HFF-Myc (cell line): Measurements from ENCODE around the gene HNRNPF.

ENCODE experiments used
- DNase-seq: peaks from one replicate; pipeline ENCODE4 v3.0.0-alpha.2; 2011; ENCODE audit warnings: low read depth; ENCODE audit errors: extremely low read depth
- H3K4me3 ChIP-seq: replicated peaks from 2 replicates; pipeline ENCODE4 v1.5.1; 2011; ENCODE audit warnings: low read depth, mild to moderate bottlenecking, control low read depth, low read length
- TF ChIP-seq, protein P1 (sequence below): IDR thresholded peaks from 2 replicates; pipeline ENCODE4 v1.5.1; 2012; ENCODE audit warnings: mild to moderate bottlenecking, low read depth, low read length, control low read depth; ENCODE audit errors: missing control alignments

The HNRNPF gene

DNA sequence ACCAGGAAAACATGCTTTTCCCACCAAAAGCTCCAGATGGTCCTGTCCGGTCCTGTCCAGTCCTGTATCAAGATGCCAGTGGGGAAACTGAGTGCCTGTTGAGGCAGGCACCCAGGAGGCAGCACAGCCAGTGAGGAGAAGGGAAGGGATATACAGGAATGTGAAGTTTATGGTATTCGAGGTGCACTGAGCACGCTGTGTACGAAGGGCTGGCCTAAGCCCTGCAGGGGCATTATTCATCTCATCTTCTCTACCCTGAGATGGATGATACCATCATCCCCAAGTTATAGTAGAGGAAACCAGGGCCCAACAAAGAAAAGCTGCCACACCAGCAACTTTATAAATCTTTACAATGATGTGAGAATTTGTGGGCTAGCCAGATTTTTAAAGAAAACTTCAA, 61.0 kb downstream of the HNRNPF start:
- H3K4me3 ChIP-seq: no peak overlapping the region
- TF ChIP-seq, protein P1, sequence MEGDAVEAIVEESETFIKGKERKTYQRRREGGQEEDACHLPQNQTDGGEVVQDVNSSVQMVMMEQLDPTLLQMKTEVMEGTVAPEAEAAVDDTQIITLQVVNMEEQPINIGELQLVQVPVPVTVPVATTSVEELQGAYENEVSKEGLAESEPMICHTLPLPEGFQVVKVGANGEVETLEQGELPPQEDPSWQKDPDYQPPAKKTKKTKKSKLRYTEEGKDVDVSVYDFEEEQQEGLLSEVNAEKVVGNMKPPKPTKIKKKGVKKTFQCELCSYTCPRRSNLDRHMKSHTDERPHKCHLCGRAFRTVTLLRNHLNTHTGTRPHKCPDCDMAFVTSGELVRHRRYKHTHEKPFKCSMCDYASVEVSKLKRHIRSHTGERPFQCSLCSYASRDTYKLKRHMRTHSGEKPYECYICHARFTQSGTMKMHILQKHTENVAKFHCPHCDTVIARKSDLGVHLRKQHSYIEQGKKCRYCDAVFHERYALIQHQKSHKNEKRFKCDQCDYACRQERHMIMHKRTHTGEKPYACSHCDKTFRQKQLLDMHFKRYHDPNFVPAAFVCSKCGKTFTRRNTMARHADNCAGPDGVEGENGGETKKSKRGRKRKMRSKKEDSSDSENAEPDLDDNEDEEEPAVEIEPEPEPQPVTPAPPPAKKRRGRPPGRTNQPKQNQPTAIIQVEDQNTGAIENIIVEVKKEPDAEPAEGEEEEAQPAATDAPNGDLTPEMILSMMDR: no peak
- no peak for DNase-seq

DNA sequence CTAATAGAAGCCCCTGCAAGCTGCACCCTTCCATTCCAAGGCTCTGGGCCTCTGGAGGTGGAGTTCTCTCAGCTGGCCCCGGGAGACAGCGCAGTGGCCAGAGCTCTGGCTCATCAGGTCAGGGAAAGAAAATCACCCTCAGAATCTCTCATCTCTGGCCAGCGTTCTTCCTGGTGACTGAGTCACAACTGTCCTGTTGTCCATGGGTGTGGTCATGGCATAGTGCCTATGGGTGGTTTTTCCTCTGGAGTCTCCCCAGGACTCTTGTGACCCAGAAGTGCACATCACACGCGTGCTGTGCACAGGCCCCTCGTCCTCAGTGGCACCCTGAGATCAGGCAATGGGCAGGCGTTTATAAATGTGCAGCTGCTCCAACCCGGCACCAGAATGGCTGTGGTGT, 64.9 kb downstream of the HNRNPF start:
- TF ChIP-seq, protein P1: no peak
- no peak overlapping the region for H3K4me3 ChIP-seq
- DNase-seq: no peak

DNA sequence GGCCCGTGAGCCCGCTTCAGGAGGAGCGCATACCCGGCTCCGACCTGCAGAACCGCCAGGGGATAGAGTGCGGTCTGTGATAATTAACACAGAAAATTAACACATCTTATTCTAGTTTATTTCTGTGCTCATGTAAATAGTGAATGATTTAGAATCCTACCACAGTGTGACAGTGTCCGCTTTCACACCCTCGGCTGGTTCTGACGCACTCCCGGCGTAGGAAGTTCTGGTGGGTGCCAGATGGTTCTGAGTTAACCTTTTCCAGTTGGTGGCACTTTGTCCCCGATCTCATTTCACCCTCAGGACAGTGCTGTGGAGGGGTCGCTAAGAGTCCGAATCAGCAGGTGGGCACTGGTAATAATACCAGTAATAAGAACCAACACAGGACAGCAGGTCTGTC, 65.9 kb downstream of the HNRNPF start:
- H3K4me3 ChIP-seq: no peak overlapping the region
- DNase-seq: no peak
- TF ChIP-seq, protein P1: no peak

DNA sequence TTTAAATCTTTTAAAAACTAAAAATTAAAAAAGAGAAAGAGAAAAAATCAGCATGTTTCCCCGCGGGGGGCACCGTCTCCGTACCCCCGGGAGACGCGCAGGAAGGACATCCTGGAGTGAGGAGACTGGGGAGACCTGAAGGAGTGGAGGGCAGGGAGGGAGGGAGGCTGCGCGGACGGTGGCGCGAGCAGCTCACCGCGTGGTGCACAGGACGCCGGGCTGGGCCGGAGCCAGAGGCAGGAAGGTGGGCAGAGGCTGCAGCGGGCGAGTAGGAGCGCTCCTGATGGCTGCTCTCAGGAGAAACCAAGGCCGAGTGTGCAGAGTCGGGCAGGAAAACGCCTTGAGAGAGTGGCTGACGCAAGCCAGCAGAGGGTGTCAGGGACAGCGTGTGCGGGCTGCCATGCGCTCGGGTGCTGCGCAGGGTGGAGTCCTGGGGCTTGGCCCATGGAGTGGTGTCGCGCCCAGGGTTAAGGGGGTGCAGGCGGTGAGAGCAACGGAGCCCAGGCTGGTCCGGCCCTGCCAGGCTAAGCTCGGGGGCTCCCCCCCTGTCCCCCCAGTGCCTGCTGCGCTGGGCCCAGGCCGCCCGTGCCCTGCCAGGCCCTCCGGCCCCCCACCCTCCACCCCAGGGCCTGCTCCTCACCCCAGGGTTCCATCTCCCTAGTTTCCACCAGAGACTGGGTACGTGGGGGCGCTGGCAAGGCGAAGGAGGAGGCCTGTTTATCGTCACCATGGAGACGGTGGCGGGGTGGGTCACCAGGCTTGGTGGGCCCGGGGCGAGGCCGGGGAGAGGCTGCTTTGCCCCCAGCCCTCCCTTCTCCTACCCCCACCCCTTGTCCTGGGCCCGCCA, 66.5 kb downstream of the HNRNPF start:
- TF ChIP-seq, protein P1: no peak
- H3K4me3 ChIP-seq: no peak overlapping the region
- DNase-seq: no peak

DNA sequence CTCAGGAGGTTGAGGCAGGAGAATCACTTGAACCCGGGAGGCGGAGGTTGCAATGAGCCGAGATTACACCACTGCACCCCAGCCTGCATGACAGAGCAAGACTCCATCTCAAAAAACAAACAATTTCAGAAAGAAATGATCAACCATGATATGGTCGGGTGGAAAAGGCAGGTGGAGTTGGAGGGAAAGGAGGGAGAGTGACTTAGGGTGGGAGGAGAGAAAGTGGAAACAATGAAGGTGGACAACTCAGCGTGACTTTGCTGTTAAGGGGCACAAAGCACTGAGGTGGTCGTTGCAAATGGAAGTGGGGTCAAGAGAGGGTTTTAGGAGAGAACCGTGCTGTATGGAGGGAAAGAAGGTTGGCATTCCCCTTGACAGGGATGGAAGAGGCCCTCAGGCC, 67.5 kb downstream of the HNRNPF start:
- DNase-seq: no peak
- H3K4me3 ChIP-seq: no peak overlapping the region
- TF ChIP-seq, protein P1: no peak

DNA sequence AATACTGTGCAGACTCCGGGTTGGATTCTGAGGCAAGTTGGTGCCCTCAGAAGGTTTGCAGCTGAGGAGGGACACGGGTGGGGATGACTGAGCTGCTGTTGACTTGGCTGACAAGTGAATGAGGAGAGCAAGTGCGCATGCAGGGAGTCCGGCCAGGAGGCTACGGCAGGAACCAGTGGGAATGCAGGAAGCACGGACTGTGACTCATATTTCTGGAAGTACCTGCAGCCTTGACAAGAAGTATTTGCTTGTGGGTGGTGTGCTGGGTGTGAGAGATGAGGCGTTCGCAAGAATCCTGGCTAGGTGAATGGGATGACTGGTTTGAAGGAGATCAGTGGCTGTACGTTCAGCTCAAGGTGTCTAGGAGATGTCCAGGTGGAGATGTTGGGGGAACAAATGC, 68.4 kb downstream of the HNRNPF start:
- DNase-seq: no peak
- no peak overlapping the region for H3K4me3 ChIP-seq
- TF ChIP-seq, protein P1: no peak
